Epidermal melanocyte (primary cell): ENCODE measurements around the gene SCAMP1.
"Not testable (repeated sequence)": the region's sequence is repeated elsewhere in the genome, so short reads cannot be mapped to it uniquely, and the experiment has no call there.

Experiments
- DNase-seq: peaks from one replicate; pipeline ENCODE4 v3.0.0; 2011; ENCODE audit warnings: low spot score; ENCODE audit not compliant: insufficient read length

The SCAMP1 gene

GRCh38 chr5:78420548-78420947 is 60.1 kb downstream of the SCAMP1 start:
- DNase-seq = no peak

- no peak for DNase-seq
Observed at GRCh38 chr5:78424665-78425064, 64.2 kb downstream of the SCAMP1 start.

GRCh38 chr5:78429332-78429980 is 69.0 kb downstream of the SCAMP1 start:
- DNase-seq = no peak

GRCh38 chr5:78430866-78431265 is 70.4 kb downstream of the SCAMP1 start:
- no peak for DNase-seq

- no peak for DNase-seq
Observed at GRCh38 chr5:78433972-78434371, 73.6 kb downstream of the SCAMP1 start.

GRCh38 chr5:78447775-78448424 is 87.5 kb downstream of the SCAMP1 start:
- no peak for DNase-seq

- no peak for DNase-seq
Observed at GRCh38 chr5:78449103-78449502, 88.7 kb downstream of the SCAMP1 start.

GRCh38 chr5:78457507-78457906 is 97.1 kb downstream of the SCAMP1 start:
- DNase-seq = not testable (repeated sequence)

- DNase-seq = no peak
Observed at GRCh38 chr5:78458843-78459242, 98.4 kb downstream of the SCAMP1 start.

- DNase-seq = no peak
Observed at GRCh38 chr5:78467140-78467539, 106.7 kb downstream of the SCAMP1 start.

- peak; percentile 29 for DNase-seq
Observed at GRCh38 chr5:78467752-78468357, 107.4 kb downstream of the SCAMP1 start.

- no peak for DNase-seq
Observed at GRCh38 chr5:78471896-78472295, 111.5 kb downstream of the SCAMP1 start.

- DNase-seq = no peak
Observed at GRCh38 chr5:78472469-78473106, 112.2 kb downstream of the SCAMP1 start.

GRCh38 chr5:78473751-78474150 is 113.3 kb downstream of the SCAMP1 start:
- DNase-seq = no peak

GRCh38 chr5:78475370-78475769 is 115.0 kb downstream of the SCAMP1 start:
- DNase-seq = no peak

- no peak for DNase-seq
Observed at GRCh38 chr5:78476795-78477194, 116.4 kb downstream of the SCAMP1 start.

- no peak for DNase-seq
Observed at GRCh38 chr5:78482948-78483347, 122.5 kb downstream of the SCAMP1 start.

- no peak for DNase-seq
Observed at GRCh38 chr5:78483809-78484521, 123.5 kb downstream of the SCAMP1 start.

GRCh38 chr5:78486218-78486617 is 125.8 kb downstream of the SCAMP1 start:
- peak; percentile 66 for DNase-seq

GRCh38 chr5:78487846-78488245 is 127.4 kb downstream of the SCAMP1 start:
- no peak for DNase-seq

- no peak for DNase-seq
Observed at GRCh38 chr5:78490709-78491485, 130.5 kb downstream of the SCAMP1 start.
